Stimulated activated CD8-positive, alpha-beta memory T cell treated with anti-CD3 and anti-CD28 coated beads, Interleukin-15, amount 100 ng/mL, for 48 hours (primary cell): ENCODE measurements around the gene ATP2B2.

Experiments
- DNase-seq, 2 donors: peaks; one replicate each; pipeline ENCODE4 v3.0.0-alpha.2; 2020; ENCODE audit warnings: low read depth in 2 of 2

Gene ATP2B2

GRCh38 chr3:10328460-10329071 lies 176.8 kb downstream of the ATP2B2 start:
- DNase-seq: no peak

- no peak for DNase-seq
Measured at GRCh38 chr3:10327592-10327991, 177.8 kb downstream of the ATP2B2 start.

- no peak for DNase-seq
Measured at GRCh38 chr3:10322352-10322710, 183.1 kb downstream of the ATP2B2 start.

GRCh38 chr3:10321630-10322351 lies 183.6 kb downstream of the ATP2B2 start:
- DNase-seq: no peak

- no peak for DNase-seq
Measured at GRCh38 chr3:10320320-10320677, 185.1 kb downstream of the ATP2B2 start.

- DNase-seq: no peak
Measured at GRCh38 chr3:10319804-10320203, 185.6 kb downstream of the ATP2B2 start.

GRCh38 chr3:10319251-10319650 lies 186.1 kb downstream of the ATP2B2 start:
- no peak for DNase-seq

- DNase-seq: no peak
Measured at GRCh38 chr3:10317961-10318350, 187.4 kb downstream of the ATP2B2 start.

- DNase-seq: no peak
Measured at GRCh38 chr3:10317311-10317960, 187.9 kb downstream of the ATP2B2 start.

GRCh38 chr3:10315771-10316344 lies 189.5 kb downstream of the ATP2B2 start:
- DNase-seq: no peak

GRCh38 chr3:10315101-10315500 lies 190.3 kb downstream of the ATP2B2 start:
- DNase-seq: no peak

- no peak for DNase-seq
Measured at GRCh38 chr3:10312861-10313260, 192.5 kb downstream of the ATP2B2 start.

GRCh38 chr3:10312391-10312790 lies 193.0 kb downstream of the ATP2B2 start:
- no peak for DNase-seq

GRCh38 chr3:10311710-10312109 lies 193.7 kb downstream of the ATP2B2 start:
- no peak for DNase-seq

- DNase-seq: no peak
Measured at GRCh38 chr3:10310578-10310977, 194.8 kb downstream of the ATP2B2 start.

GRCh38 chr3:10309736-10310135 lies 195.7 kb downstream of the ATP2B2 start:
- no peak for DNase-seq

- no peak for DNase-seq
Measured at GRCh38 chr3:10308678-10309077, 196.7 kb downstream of the ATP2B2 start.

- no peak for DNase-seq
Measured at GRCh38 chr3:10306156-10306555, 199.2 kb downstream of the ATP2B2 start.

- DNase-seq: no peak
Measured at GRCh38 chr3:10305331-10305902, 200.0 kb downstream of the ATP2B2 start.

GRCh38 chr3:10304905-10305304 lies 200.5 kb downstream of the ATP2B2 start:
- no peak for DNase-seq

GRCh38 chr3:10303785-10304184 lies 201.6 kb downstream of the ATP2B2 start:
- DNase-seq: no peak

- no peak for DNase-seq
Measured at GRCh38 chr3:10303105-10303504, 202.3 kb downstream of the ATP2B2 start.

- no peak for DNase-seq
Measured at GRCh38 chr3:10300087-10300486, 205.3 kb downstream of the ATP2B2 start.
